Raji (cell line): Measurements from ENCODE around the gene PLVAP.

Experiments
- POLR2A ChIP-seq: IDR thresholded peaks from 2 replicates; pipeline ENCODE4 v1.6.1; 2011; ENCODE audit warnings: low read depth, low read length, control low read depth; ENCODE audit not compliant: insufficient read depth

Gene PLVAP

GRCh38 chr19:17351815-17352435, 25.2 kb downstream of the PLVAP start:
- TF ChIP-seq POLR2A, result no peak

- TF ChIP-seq POLR2A, result no peak
Observed at GRCh38 chr19:17348700-17349099, 28.4 kb downstream of the PLVAP start.

DNA sequence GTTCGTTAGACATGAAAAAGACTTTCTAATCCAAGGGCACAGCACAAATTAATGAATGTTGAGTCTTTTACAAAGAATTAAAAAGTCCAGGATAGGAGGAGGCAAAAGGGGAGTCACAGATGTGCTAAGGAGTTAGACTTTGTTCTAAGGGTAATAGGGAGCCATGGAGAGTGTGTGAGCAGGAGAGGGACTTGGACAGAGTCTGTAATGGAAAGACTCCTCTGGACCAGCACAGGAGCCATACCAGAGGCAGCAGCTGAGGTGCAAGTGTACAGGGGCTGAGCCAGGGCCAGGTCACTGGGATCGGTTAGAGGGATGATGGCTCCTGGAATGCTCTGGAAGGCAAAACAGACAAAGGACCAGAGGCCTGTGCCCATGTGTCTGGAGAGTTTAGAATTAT, 29.3 kb downstream of the PLVAP start:
- TF ChIP-seq POLR2A, result no peak

DNA sequence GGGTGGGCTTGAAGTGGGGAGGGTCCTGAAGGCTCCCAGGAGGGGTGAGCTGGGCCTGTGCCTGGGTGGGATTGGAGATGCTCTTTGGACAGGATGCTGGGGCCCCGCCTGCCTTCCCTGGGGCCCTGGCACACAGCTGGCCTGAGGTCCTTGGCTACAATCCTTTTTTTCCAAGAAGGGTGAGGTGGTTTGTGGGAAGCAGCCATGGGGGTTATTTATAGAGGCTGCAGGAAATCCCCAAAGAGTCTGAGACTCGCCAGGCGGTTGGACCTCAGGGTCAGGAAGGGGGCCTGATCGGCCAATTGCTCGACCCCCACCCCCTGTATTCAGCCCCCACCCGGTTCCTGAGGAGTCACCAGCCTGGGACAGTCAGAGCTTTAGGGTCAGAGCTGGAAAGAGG, 29.8 kb downstream of the PLVAP start:
- no peak for TF ChIP-seq POLR2A

- no peak; the same call in 1 of the 2 replicates for TF ChIP-seq POLR2A
Observed at GRCh38 chr19:17346109-17346671, 31.0 kb downstream of the PLVAP start.

DNA sequence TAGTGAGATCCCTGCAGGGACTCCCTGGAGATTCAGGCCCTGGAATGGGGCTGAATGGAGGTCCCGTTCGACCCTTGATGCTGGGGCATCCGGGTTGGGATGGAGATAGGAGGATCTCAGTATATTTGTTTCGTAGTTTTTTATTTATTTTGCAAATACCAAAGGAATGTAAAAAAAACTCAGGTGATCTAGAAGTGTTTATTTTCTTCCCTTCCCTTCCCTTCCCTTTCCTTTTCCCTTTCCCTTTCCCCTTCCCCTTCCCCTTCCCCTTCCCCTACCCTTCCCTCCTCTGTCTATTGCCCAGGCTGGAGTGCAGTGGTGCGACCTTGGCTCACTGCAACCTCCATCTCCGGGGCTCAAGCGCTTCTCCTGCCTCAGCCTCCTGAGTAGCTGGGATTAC, 35.3 kb downstream of the PLVAP start:
- TF ChIP-seq POLR2A, result no peak

GRCh38 chr19:17341386-17341785, 35.8 kb downstream of the PLVAP start:
- no peak for TF ChIP-seq POLR2A

- no peak for TF ChIP-seq POLR2A
Observed at GRCh38 chr19:17340871-17341357, 36.2 kb downstream of the PLVAP start.

DNA sequence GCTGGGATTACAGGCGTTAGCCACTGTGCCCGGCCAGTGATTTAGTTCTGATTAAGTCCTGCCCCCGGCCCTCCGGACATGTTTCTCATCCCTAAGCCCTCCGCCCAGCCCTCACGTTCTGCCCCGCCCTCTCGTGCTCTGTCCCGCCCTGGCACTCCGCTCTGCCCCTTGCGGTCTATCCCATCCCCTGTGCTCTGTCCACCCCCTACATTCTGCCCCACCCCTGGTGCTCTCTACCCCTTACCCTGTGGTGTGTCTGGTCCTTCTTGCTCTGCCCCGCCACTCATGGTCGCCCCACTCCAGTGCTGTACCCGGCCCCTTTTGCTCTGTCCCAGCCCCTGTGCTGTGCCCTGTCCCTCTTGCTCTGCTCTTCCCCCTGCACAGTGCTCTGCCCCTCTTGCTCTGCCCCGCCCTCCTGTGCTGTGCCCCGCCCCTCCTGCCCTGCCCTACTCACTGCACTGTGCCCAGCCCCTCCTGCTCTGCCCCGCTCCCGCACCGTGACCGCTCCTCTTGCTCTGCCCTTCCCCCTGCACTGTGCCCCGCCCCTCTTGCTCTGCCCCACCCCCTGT, 36.8 kb downstream of the PLVAP start:
- TF ChIP-seq POLR2A, result no peak

- no peak for TF ChIP-seq POLR2A
Observed at GRCh38 chr19:17339088-17339741, 37.9 kb downstream of the PLVAP start.

GRCh38 chr19:17338433-17339078, 38.6 kb downstream of the PLVAP start:
- no peak for TF ChIP-seq POLR2A

- TF ChIP-seq POLR2A, result no peak; the same call in 1 of the 2 replicates
Observed at GRCh38 chr19:17337675-17338432, 39.3 kb downstream of the PLVAP start.

- peak; percentile 86 for TF ChIP-seq POLR2A
Observed at GRCh38 chr19:17336872-17337674, 40.1 kb downstream of the PLVAP start, which contains the start of gene GTPBP3. GTPBP3 (plus strand) TSS chr19:17337553; CDS start chr19:17337612, 59 bp downstream.

- no peak for TF ChIP-seq POLR2A
Observed at GRCh38 chr19:17335575-17335974, 41.6 kb downstream of the PLVAP start.
